ENCODE measurements around the gene SCN8A. TPM values are rescaled to one million over a fixed set of nuclear protein-coding genes. Genes with fewer than 3 reads are reported as not detected.

SCN8A gene
- total RNA-seq, 1 donor from 2014 or later, result 15.2 TPM

- DNase-seq (ENCODE audit: low spot score), result no peak
Observed at GRCh38 chr12:51714666-51715065, 123.6 kb downstream of the SCN8A start.

DNA sequence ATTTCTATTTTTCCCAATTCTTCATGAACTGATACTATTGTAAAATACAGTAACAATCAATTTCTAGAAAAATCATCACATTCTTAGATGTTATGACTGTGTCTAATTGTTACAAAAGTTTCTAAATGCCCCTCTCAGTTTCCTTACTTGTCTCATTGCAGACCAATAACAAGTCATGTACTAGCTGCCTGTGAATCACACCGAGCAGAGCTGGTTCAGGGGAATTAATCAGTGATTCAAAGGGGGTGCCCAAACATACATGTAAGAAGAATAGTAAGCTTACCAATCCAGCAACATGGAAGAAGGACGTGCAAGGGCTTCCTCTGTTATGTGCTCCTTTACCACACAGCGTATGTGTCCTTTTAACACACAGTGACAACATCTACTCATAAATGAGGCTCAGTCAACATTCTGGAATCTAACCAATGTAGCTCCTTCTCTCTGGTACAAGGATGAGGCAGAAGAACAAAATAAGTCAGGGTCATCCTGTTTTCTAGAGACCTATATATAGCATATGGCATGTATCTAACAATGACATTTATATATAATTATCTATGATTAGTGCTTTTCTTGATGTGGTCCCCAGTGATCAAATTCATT, 126.4 kb downstream of the SCN8A start:
- no peak for DNase-seq (ENCODE audit: low spot score)

- DNase-seq (ENCODE audit: low spot score), result peak; percentile 12
Observed at GRCh38 chr12:51721282-51721940, 130.4 kb downstream of the SCN8A start.

DNA sequence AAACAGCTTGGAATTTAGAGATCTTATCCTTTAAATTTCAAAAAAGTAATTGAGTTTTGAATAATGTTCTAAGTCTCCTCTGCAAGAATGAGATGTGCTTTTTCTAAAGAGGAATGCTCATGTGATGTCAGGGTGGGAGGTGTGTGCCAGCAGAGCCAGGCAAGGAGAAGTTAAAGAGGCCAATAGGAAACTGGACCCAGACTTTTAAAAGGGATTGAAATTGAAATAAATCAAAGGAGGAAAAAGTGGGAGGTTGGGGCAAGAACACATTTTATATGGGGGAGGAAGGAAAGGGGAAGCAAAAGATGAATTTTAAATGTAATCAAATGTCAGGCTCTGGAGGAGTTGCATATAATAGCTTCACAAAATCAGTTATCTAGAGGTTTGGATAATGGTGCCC, 131.4 kb downstream of the SCN8A start:
- no peak for DNase-seq (ENCODE audit: low spot score)

GRCh38 chr12:51726161-51726560, 135.1 kb downstream of the SCN8A start:
- DNase-seq (ENCODE audit: low spot score), result no peak

DNA sequence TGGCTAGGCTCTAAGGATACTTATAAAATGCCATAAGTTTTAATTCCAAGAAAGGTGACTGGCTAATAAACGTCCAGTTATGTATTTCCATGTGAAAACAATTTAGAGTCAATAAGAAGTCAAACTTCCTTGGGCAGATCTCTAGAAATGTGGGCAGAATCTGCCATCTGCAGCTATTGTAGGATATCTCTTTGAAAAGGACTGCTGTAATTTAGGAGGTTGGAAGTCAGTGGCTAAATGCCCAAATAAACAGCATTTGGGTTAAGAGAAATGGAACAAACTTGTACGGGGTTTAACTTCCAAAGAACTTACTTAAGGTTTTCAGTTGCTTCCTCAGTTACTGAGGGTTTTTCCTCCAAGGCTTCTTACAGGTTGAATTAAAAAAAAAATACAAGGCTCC, 135.9 kb downstream of the SCN8A start:
- no peak for DNase-seq (ENCODE audit: low spot score)

GRCh38 chr12:51729331-51729730, 138.3 kb downstream of the SCN8A start:
- DNase-seq (ENCODE audit: low spot score), result no peak

DNA sequence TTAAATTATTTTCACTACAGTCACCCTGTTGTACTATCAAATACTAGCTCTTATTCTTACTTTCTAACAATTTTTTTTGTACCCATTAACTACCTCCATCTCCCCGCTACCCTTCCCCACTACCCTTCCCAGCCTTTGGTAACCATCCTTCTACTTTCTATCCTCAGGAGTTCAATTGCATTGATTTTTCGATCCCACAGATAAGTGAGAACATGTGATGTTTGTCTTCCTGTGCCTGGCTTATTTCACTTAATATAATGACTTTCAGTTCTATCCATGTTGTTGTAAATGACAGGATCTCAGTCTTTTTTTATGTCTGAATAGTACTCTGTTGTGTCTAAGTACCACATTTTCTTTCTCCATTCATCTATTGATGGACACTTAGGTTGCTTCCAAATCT, 139.7 kb downstream of the SCN8A start:
- no peak for DNase-seq (ENCODE audit: low spot score)

GRCh38 chr12:51740536-51740935, 149.5 kb downstream of the SCN8A start:
- no peak for DNase-seq (ENCODE audit: low spot score)

DNA sequence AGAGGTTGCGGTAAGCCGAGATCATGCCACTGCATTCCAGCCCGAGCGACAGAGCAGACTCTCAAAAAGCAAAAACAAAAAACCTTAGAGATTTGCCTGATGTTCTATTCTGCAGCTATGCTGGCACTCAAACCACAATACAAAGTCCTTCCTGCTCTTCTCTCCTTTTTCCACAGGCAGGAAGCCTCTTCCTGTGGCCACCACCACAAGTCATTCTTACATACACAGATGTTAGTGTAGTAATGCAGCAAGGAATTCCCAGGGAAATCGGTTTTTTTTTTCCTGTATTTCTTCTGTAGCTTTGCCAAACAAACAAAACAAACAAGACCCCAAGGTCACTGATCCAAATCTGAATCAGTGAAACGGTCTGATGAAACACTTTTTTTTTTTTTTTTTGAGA, 153.2 kb downstream of the SCN8A start:
- DNase-seq (ENCODE audit: low spot score), result no peak

DNA sequence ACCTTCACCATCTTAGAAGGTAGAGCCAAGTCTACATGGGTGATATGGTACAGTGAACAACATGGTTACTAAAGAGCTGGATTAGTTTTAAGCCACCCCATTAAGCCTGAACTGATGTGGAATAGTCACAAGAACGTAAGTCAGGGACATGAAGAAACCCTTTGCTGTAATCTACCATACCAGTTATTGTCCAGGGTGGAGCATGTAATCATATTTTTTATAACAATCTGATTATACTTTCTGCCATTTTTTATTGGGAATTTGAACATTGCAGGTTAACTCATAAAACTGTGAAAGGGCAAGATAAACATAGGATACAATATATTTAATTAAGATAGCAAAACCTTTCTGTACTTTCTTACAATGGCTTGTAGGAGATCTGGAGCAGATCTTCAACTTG, 153.9 kb downstream of the SCN8A start:
- DNase-seq (ENCODE audit: low spot score), result no peak

GRCh38 chr12:51746416-51746815, 155.4 kb downstream of the SCN8A start:
- DNase-seq (ENCODE audit: low spot score), result no peak

DNA sequence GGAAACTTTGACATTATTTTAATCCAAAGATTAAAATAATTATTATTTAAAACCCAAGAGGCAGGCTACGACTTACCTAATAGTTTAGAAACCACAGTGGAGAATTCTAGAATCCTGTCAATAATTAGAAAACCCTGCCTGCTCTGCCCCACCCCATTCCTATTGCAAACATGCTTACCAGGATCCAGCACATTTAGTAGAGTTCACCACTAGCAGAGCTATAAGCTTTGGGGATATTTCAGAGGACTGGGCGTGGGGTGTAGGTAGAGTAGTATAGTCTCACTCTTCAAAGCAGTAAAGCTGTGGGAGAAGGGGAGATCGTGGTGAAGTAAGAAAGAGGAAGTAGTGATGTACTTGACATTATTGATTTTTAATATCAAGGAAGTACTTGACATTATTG, 157.2 kb downstream of the SCN8A start:
- no peak for DNase-seq (ENCODE audit: low spot score)

DNA sequence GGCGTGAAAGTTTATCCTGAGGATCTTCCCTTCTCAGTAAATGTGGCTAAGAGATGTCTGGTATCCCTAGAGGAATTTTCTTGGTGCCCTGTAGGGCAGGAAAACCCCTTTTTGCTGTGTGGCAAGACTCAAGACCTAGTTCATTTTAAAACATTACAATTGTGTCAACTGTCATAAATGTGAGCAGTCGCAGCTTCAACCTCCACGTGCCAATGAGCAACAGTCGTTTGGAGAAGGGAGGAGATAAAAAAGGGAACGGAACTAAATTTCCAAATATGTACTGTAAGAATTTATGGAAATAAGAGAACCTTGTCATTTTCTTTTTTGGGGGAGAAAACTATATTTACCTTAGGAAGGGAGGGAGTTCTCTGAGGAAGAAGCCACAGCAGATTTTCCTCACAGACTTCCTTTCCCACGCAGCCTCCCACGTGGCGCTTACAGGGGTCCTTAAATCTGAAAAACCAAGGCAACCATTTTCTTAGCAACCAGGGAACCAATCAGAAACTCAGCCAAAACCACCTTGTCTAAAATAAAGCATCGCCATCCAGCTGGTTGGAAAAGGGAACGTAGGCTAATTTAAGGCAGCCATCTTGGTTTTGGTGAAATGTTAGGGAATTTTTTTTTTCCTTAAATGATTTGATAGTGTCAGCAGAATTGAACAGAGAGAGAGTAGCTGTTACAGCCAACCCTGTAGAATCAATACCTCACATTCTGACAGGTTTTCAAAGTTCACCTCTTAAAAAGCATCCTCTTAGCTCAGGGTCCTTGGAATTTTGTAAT, 158.4 kb downstream of the SCN8A start:
- DNase-seq (ENCODE audit: low spot score), result no peak

DNA sequence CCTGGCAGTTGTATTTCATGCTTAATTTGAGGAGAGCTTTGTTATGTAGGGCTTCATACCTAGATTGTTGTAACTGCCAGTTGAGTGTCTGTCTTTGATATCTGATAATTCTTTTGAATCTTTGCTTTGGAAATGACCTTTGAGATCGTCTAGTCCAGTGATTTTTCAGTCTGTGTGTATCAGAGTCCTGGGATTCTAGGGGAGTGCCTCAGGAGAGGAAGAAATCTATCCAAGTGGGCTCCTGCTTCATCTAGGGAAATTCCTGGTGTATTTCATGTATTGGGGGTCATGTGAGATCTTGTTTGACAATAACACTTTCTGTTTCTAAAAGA, 158.9 kb downstream of the SCN8A start:
- no peak for DNase-seq (ENCODE audit: low spot score)

GRCh38 chr12:51751661-51752060, 160.6 kb downstream of the SCN8A start:
- peak; percentile 67 for DNase-seq (ENCODE audit: low spot score)

- peak; percentile 90 for DNase-seq (ENCODE audit: low spot score)
Observed at GRCh38 chr12:51752234-51752889, 161.3 kb downstream of the SCN8A start.

DNA sequence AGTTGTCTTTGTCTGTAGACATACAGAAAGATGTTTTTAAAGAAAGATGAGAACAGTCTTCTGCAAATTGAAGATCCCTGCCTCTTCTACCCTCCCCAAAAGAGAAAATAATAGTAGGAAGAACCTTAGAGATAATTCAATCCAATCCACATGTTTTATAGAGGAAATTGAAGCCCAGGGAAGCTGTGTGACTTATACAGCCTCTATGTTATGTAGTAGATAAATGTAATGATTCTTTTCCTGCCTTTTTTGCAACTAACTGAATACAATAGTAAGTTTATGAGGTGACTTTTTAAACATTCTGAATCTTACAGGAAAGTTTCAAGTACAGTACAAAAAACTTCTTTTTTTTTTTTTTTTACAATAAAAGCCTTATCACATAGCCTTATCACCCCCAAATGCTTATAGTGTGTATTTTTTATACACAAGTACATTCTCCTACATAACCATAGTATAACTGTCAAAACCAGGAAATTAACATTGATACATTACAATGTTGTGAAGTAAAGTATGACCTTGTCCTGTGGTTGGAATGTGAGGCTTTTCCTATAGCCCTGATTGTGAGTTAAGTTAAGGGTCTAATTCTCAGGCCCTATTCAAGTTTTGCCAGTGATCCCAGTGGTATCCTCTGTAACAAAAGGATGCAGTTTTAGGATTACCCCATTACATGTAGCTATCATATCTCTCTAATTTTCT, 163.1 kb downstream of the SCN8A start:
- DNase-seq (ENCODE audit: low spot score), result no peak

- DNase-seq (ENCODE audit: low spot score), result no peak
Observed at GRCh38 chr12:51755251-51755650, 164.2 kb downstream of the SCN8A start.

DNA sequence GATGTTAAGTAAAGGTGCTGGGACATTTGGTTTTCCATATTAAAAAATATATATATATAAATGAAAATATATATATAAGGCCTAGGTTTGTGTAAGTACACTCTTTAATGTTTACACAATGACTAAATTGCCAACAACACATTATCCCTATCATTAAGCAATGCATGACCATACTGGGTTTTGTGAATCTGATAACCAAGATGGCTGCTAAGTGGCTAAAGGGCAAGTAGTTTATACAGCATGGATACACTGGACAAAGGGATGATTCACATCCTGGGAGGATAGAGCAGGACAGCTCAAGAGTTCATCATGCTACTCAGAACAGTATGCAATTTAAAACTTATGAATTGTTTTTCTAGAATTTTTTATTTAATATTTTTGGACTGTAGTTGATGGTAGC, 168.1 kb downstream of the SCN8A start:
- no peak for DNase-seq (ENCODE audit: low spot score)

DNA sequence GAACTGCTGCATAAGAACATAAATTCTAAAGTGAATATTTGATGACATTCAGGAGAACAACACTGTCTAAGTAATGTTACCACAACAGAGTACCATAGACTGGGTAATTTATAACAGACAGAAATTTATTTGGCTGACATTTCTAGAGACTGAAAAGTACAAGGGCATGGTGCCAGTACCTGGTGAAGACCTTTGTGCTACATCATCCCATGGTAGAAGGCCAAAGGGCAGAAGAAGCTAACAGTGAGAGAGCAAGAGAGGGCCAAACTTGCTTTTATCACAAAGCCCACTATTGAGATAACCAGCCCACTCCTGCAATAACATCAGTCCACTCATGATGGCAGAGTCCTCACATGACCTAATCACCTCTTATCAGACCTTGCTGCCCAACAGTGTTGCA, 168.7 kb downstream of the SCN8A start:
- DNase-seq (ENCODE audit: low spot score), result no peak

DNA sequence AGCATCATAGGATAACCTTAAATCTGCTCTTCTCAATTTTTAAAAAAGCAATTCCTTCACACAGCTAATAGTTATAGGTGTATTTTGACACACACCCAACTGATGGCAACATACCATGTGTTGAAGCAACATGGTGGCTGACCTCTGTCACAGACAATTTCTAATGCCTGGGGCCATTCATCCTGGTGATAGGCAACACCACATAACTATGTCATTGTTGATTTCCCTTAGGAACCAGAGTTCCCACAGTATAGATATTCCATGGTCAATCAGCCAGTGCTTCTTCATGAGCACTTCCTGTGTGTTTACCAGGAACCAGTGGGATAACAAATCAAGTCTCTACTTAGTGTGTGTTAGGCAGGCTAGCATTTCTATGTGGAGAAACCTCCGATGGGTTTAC, 169.2 kb downstream of the SCN8A start:
- DNase-seq (ENCODE audit: low spot score), result no peak

Measured in mucosa of gallbladder (tissue), 1 donor.